Stimulated activated CD8-positive, alpha-beta memory T cell treated with anti-CD3 and anti-CD28 coated beads, Interleukin-7, amount 100 ng/mL, for 1 hour (primary cell): ENCODE data around the gene USF3.
"Not testable (repeated sequence)": the region's sequence is repeated elsewhere in the genome, so short reads cannot be mapped to it uniquely, and the experiment has no call there.

Source experiments
- DNase-seq, 2 donors: peaks; one replicate each; pipeline ENCODE4 v3.0.0-alpha.2; 2020; ENCODE audit warnings: low read depth in 2 of 2

Gene USF3

DNA sequence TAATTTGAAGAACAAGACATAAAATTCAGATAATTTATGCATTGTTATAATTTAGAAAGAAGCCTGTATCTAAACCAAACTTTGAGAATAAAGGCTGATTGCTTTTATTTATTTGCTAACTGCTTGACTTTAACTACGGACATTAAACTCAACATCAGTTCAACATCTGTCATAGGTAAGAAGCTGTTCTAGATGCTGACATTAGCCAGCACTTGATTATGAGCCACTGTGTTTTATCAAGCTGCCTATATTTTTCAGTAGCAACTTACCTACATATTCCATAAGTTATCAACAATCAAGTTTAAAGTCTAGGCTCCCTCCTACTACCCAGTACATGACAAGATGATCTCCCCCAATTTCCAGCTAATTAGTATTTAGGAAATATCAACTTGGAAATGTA is 42.1 kb downstream of the USF3 start:
- DNase-seq: no peak

DNA sequence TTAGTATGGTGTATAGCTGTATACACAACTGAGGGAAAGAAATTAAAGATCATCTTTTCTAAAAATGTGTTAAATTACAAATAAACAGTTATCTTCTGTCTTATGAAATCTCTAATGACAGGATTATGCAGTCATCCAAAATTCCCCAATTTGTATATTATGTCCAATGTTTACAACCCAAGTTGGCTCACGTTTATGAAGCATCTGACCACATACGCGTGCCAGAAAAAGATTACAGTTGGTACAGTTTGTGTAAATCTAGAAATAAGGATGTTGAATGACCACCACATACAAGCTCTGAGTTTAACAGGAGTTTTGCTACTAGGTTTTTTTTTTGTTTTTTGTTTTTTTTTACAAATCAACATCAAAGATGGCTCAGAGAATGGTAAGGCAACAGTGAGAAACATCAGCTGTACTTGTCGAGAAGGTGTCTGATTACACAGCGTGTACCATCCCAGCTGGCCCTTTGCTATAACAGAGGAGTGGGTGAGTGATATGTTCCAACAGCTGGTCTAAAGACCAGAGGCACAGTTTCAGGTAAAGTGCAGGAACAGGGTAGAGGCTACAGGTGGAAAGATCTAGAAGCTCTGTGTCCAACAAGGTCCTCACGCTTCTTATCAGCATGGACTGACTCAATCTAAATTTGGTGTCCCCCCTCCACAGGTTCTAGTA is 47.1 kb downstream of the USF3 start:
- no peak for DNase-seq

GRCh38 chr3:113648524-113648923 is 47.9 kb downstream of the USF3 start:
- no peak for DNase-seq

DNA sequence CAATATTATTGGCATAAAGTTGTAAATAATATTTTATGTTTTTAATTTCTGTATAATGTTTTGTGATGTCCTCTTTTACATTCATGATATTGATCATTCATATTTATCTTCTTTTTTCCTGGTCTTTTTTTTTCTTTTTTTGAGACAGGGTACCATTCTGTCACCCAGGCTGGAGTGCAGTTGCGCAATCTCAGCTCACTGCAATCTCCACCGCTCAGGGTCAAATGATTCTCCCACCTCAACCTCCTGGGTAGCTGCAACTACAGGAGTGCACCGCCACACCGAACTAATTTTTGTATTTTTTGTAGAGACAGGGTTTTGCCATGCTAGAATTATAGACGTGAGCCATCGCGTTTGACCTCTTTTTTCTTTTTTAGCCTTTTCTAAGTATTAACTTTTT is 52.9 kb downstream of the USF3 start:
- DNase-seq: no peak

DNA sequence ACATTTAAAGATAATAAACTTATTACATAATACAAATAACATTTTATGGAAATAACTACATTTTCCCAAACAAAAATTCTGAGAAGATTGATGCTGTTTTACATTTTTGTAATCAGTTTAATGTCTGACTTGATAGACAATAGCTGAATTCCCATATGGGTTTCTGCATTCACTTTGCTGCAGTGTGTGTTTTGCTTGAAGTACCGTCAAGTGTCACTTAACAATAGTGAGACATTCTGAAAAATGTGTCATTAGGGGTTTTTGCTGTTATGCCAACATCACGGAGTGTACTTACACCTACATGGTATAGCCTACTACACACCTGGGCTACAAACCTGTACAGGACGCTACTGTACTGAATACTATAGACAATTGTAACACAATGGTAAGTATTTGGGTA is 57.5 kb downstream of the USF3 start:
- DNase-seq: no peak

- no peak for DNase-seq
Observed at GRCh38 chr3:113637756-113638155, 58.7 kb downstream of the USF3 start.

DNA sequence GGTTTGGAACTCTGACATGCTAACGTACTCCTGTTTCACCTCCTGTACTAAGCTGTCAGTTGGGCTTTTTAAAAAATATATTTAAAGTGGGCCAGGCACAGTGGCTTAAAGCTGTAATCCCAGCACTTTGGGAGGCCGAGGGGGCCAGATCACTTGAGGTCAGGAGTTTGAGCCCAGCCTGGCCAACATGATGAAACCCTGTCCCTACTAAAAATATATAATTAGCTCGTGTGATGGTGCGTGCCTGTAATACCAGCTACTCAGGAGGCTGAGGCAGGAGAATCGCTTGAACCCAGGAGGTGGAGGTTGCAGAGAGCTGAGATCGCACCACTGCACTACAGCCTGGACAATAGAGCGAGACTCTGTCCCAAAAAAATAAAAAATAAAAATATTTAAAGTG is 60.4 kb downstream of the USF3 start:
- not testable (repeated sequence) for DNase-seq

DNA sequence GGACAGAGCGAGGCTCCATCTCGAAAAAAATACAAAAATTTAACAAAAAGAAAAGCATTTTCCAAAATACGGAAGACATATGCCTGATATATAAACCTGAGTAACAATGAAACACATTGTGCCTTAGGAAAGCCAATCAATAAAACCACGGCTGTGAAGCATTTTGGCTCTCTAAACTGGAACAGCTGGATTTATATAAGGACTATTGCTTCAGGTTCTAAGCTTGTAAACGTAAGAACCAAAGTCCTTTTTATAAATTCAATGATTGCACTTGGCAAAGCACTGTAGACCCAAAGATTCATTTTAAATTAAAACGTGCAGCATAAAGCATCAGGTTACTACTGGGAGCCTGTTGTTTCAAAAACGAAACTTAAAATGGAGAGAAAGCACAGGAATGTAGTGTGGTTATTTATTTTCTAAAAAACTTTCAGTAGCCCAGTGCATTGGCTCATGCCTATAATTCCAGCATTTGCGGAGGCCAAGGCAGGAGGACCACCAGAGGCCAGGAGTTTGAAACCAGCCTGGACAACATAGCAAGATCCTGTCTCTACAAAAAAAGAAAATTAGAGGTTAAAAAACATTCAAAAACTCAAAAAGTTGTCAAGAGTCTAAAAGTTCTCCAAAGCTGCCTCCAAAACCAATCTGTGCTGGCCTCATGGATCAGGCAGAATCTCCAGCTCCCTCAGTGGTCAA is 61.5 kb downstream of the USF3 start:
- no peak for DNase-seq

- DNase-seq: no peak
Observed at GRCh38 chr3:113631573-113631972, 64.9 kb downstream of the USF3 start.

- DNase-seq: no peak
Observed at GRCh38 chr3:113630956-113631542, 65.4 kb downstream of the USF3 start.

- no peak for DNase-seq
Observed at GRCh38 chr3:113629584-113630421, 66.6 kb downstream of the USF3 start.

DNA sequence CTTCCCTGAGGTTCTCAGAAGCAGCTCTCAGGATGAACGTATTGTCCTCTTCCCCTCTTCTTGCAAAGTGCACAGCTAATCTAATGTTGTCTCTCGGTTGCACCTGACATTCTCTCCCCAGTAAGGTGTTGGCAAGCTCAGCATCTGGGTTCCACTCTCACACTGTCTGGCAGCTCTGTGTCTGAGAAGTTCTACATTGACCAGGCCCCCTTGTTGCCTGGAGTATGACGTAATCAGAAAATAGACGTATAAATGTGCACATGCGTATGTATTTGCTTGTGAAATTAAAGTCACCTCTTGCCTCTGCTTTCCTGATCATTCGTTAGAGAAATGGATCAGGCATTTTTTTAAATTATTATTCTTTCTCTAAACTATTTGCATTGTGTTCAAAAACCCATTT is 67.7 kb downstream of the USF3 start:
- DNase-seq: no peak

GRCh38 chr3:113628316-113628715 is 68.1 kb downstream of the USF3 start:
- DNase-seq: no peak

GRCh38 chr3:113626503-113627371 is 69.7 kb downstream of the USF3 start:
- no peak for DNase-seq

DNA sequence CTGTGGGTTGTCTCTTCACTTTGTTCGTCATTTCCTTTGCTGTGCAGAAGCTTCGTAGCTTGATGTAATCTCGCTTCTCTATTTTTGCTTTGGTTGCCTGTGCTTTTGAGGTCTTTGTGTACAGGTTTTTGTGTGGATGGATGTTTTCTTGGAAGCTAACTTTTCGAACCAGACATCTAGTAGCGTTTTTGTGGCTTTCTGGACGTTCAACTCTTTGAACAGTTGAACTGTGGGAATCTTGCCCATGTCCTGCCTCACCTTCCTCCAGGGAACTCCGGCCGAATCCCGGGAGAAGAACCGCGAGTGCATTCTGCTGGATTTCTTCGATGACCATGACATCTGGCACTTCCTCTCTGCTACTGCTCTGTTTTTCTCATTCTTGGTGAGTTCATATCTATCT is 70.6 kb downstream of the USF3 start:
- no peak for DNase-seq

- no peak for DNase-seq
Observed at GRCh38 chr3:113623811-113624210, 72.6 kb downstream of the USF3 start.

DNA sequence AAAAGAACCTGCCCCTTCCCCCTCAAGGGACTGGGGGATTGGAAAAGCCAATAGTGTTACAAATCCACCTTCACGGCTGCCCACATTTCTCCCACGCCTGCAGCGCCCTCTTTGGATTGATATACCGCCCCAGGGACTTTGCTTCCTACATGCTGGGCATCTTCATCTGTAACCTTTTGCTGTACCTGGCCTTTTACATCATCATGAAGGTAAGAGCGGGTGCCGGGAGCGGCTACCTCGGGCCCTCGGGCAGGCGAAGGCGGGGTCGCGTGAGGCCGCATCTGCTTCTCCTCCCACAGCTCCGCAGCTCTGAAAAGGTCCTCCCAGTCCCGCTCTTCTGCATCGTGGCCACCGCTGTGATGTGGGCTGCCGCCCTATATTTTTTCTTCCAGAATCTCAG is 73.1 kb downstream of the USF3 start:
- DNase-seq: no peak

- DNase-seq: no peak
Observed at GRCh38 chr3:113620091-113620490, 76.4 kb downstream of the USF3 start.

- DNase-seq: no peak
Observed at GRCh38 chr3:113617726-113618125, 78.7 kb downstream of the USF3 start.

DNA sequence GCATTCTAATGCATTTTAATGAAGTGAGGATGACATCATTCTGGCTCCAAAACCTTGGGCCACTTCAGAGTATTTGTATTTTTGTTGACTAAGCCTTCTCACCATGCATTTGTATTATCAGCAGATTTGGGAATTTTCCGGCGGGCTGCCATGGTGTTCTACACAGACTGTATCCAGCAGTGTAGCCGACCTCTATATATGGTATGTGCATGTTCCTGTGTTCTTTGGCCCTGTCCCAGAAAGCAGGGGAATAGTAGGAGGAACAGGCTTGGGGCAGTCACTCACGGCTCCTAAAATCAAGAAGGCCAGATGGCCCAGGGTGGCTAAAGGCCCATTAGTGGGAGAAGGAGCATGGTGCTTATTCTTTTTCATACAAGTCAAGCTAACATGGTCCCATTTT is 80.5 kb downstream of the USF3 start:
- no peak for DNase-seq

GRCh38 chr3:113614402-113614801 is 82.0 kb downstream of the USF3 start:
- no peak for DNase-seq

DNA sequence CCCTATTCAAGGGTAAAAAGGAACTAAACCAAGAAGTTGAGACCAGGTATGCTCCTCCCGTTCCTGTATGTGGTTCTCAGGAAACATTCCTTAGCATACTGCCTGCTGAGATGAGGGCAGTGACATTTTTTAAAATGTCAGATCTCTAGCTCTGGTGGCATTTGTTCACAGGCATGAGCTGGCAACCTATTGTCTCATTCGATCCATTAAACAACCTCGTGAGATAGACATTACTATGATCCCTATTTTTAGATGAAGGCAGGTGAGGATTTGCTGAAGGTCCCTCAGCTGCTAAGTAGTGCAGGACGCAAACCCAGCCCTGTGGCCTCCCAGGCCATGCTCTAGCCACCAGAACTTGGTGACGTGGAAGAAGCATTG is 89.2 kb downstream of the USF3 start:
- DNase-seq: no peak
